HFFc6 (cell line): ENCODE data around the gene GRIK4. TPM values are rescaled to one million over a fixed set of nuclear protein-coding genes. Genes with fewer than 3 reads are reported as not detected.

Source experiments
- DNase-seq: peaks from one replicate; pipeline ENCODE4 v3.0.0-alpha.2; 2018
- H3K27ac Mint-ChIP-seq: 2 replicates; pipeline ENCODE4 v1.8.0; 2020; ENCODE audit warnings: mild to moderate bottlenecking, mixed read lengths
- H3K27me3 Mint-ChIP-seq: 2 replicates; pipeline ENCODE4 v1.8.0; 2021; ENCODE audit warnings: mild to moderate bottlenecking, moderate library complexity, mixed read lengths; ENCODE audit not compliant: insufficient read depth
- H3K36me3 Mint-ChIP-seq: 2 replicates; pipeline ENCODE4 v1.8.0; 2021; ENCODE audit warnings: low read depth, mixed read lengths
- H3K4me1 Mint-ChIP-seq: 2 replicates; pipeline ENCODE4 v1.8.0; 2020; ENCODE audit warnings: low read depth, mixed read lengths
- H3K4me3 Mint-ChIP-seq: 2 replicates; pipeline ENCODE4 v1.8.0; 2020; ENCODE audit warnings: mild to moderate bottlenecking, moderate library complexity, mixed read lengths
- H3K9me3 Mint-ChIP-seq: 2 replicates; pipeline ENCODE4 v1.8.0; 2020; ENCODE audit warnings: mild to moderate bottlenecking, mixed read lengths
- total RNA-seq, 6 experiments: library from RNA; stranded (reverse); fragmentation: NEBNext Ultra II Directional; extraction: Animal tissue kit (Norgen Biotek cat#: 25700); gene quantifications; 2 replicates in 1 of 6; 3 replicates in 5 of 6; pipeline ENCODE4 v1.2.3, GENCODE V29; 2021
- TF ChIP-seq, protein P1 (sequence below): fragments of 200-600 bp; sonication (generic); IDR thresholded peaks from 2 replicates; pipeline ENCODE4 v1.5.0; 2021; ENCODE audit warnings: antibody characterized with exemption, mild to moderate bottlenecking

GRIK4 gene
- total RNA-seq, 6 experiments from 2014 or later: not detected

DNA sequence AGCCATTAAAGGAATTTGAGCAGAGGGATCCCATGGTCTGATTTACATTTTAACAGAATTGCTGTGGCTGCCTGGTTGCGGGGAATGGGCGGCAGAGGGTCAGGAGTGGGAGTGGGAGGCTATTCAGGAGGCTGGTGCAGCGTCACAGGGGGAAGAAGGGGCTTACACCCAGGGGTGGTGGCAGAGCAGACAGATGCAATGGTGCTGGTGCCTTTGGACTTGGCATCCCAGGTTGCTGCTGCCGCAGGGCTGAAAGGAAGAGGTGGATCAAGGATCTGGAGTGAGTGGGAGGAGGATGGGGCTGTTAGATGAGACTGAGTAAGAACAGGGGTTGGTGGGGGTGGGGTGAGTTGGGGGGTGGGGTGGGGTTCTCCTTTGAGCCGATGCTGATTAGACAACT lies 38.5 kb downstream of the GRIK4 start:
- H3K36me3 Mint-ChIP-seq: no peaks in the 10 kb centered on the region
- H3K9me3 Mint-ChIP-seq: no peaks in the 10 kb centered on the region
- H3K27me3 Mint-ChIP-seq: peaks cover 15% of the 10 kb centered on the region
- TF ChIP-seq, protein P1, sequence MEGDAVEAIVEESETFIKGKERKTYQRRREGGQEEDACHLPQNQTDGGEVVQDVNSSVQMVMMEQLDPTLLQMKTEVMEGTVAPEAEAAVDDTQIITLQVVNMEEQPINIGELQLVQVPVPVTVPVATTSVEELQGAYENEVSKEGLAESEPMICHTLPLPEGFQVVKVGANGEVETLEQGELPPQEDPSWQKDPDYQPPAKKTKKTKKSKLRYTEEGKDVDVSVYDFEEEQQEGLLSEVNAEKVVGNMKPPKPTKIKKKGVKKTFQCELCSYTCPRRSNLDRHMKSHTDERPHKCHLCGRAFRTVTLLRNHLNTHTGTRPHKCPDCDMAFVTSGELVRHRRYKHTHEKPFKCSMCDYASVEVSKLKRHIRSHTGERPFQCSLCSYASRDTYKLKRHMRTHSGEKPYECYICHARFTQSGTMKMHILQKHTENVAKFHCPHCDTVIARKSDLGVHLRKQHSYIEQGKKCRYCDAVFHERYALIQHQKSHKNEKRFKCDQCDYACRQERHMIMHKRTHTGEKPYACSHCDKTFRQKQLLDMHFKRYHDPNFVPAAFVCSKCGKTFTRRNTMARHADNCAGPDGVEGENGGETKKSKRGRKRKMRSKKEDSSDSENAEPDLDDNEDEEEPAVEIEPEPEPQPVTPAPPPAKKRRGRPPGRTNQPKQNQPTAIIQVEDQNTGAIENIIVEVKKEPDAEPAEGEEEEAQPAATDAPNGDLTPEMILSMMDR: no peak
- DNase-seq: no peak
- no peak overlapping the region for H3K27ac Mint-ChIP-seq
- peaks cover 30% of the 10 kb centered on the region for H3K4me1 Mint-ChIP-seq
- H3K4me3 Mint-ChIP-seq: no peak overlapping the region

DNA sequence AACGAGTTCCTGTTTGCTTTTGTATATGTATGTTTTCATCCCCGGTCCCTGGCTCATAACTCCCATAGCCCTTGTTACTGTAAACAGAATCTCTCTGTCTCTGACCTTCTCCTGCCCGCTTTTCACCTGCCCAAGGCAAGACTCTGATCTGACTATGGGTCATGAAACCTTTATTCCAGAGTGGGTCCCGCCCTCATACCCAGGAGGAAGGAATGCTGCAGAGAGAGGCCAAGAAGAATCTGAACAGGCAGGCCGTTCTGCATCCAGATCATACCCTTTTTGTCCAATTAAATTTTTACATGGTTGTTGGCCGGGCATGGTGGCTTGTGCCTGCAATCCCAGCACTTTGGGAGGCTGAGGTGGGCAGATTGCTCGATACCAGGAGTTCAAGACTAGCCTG lies 39.6 kb downstream of the GRIK4 start:
- Mint-ChIP-seq H3K27me3 (peaks cover 22% of the 10 kb centered on the region), H3K4me1 (peaks cover 26% of the 10 kb centered on the region), H3K4me3 (no peak overlapping the region), H3K36me3 (no peaks in the 10 kb centered on the region), H3K27ac (no peak overlapping the region), H3K9me3 (no peaks in the 10 kb centered on the region)
- no peak for DNase-seq
- TF ChIP-seq, protein P1: no peak

DNA sequence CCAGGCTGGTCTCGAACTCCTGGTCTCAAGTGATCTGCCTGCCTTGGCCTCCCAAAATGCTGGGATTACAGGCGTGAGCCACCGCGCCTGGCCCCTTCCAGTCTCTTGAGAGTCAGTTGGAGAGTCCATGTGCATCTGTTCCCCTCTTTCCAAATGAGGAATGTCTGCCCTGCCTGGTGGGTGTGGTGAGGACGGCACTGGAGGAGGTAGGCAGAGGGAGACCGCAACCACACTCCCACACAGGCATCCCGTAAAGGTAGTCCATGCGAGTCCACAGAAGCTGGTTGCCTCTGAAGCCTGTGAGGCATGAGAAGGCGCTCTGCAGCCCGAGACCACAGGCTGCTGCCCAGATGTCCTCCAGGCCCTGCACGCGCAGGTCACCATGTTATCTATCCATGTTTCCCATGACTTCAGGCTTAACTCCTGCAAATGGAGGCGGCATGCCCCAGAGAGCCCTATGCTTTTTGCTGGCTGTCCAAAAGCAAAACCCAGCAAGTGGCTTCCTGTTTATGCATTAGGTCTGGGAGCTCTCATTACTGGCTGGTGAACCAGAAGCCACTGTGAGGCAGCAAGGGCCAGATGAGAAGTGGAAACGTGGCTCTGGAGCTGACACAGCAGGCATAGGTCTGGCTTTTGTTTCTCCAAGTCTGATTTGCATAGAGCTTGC lies 43.4 kb downstream of the GRIK4 start:
- Mint-ChIP-seq H3K9me3 (no peaks in the 10 kb centered on the region), H3K4me1 (no peaks in the 10 kb centered on the region), H3K4me3 (no peak overlapping the region), H3K27me3 (peaks cover 36% of the 10 kb centered on the region), H3K27ac (no peak overlapping the region), H3K36me3 (no peaks in the 10 kb centered on the region)
- TF ChIP-seq, protein P1: no peak
- DNase-seq: peak; percentile 16

DNA sequence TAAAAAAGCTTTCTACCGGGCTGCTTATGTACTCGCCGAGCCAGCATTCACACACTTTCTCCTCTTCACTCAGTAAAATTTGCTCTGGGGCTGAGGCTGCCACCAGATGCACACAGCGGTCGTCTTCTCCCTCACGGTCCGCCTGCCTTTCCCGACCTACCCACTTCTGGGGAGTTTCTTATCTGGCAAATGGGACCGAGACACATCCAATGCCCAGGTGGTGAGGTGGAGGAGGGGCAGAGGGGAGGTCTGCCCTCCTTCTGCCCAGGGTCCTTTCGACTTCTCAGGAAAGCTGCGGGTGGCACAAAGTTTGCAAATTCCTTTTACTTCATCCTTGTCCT lies 43.9 kb downstream of the GRIK4 start:
- Mint-ChIP-seq H3K4me1 (no peaks in the 10 kb centered on the region), H3K4me3 (no peak overlapping the region), H3K36me3 (no peaks in the 10 kb centered on the region), H3K27me3 (peaks cover 34% of the 10 kb centered on the region), H3K27ac (no peak overlapping the region), H3K9me3 (no peaks in the 10 kb centered on the region)
- DNase-seq: no peak
- TF ChIP-seq, protein P1: no peak

DNA sequence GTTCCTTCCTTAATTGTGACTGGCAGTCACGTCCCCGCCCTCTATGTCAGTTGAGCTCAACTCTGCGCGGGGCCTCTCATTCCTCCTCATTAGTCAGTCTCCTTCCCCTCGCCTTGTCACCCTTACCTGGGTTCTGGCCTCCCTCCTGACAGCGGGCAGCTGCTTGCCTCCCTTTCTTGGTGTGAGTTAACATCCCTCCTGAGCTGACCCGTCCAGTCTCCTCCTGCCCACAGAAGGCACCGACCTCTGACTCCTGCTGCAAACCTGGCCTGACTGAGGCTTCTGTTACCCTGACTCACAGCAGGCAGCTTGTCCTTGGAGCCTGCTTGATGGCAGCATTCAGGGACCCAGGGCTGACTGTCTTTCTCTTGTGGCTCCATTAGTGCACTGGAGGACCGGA lies 45.2 kb downstream of the GRIK4 start:
- Mint-ChIP-seq H3K27me3 (peaks cover 34% of the 10 kb centered on the region), H3K4me3 (no peak overlapping the region), H3K9me3 (no peaks in the 10 kb centered on the region), H3K4me1 (no peaks in the 10 kb centered on the region), H3K36me3 (no peaks in the 10 kb centered on the region), H3K27ac (no peak overlapping the region)
- TF ChIP-seq, protein P1: no peak
- DNase-seq: no peak
